Activated T-cell treated with anti-CD3 and anti-CD28 coated beads, Interleukin-2, amount 50 U/mL, for 4 hours (primary cell): Measurements from ENCODE around the gene C3orf52. TPM values are rescaled to one million over a fixed set of nuclear protein-coding genes. Genes with fewer than 3 reads are reported as not detected.

Experiments
- ATAC-seq, 2 donors: fragments of 200-7000 bp; cut with Tn5 transposase; one replicate each; pipeline ENCODE4 v1.10.0; 2021
- DNase-seq: peaks from one replicate; pipeline ENCODE4 v3.0.0-alpha.2; 2020
- H3K27me3 Mint-ChIP-seq: one replicate; pipeline ENCODE4 v1.8.0; 2021; ENCODE audit warnings: low read depth, mixed read lengths
- H3K36me3 Mint-ChIP-seq: one replicate; pipeline ENCODE4 v1.8.0; 2022; ENCODE audit warnings: mixed read lengths; ENCODE audit not compliant: insufficient read depth
- H3K4me1 Mint-ChIP-seq: one replicate; pipeline ENCODE4 v1.8.0; 2021; ENCODE audit warnings: low read depth, mixed read lengths
- H3K4me3 Mint-ChIP-seq: one replicate; pipeline ENCODE4 v1.8.0; 2021; ENCODE audit warnings: mild to moderate bottlenecking, moderate library complexity, mixed read lengths
- H3K9me3 Mint-ChIP-seq: one replicate; pipeline ENCODE4 v1.8.0; 2021; ENCODE audit warnings: mixed read lengths
- total RNA-seq, 3 donors: library from RNA; stranded (reverse); gene quantifications; one replicate each; pipeline ENCODE4 v1.2.1, GENCODE V29; 2021

The C3orf52 gene
- total RNA-seq, 3 donors from 2014 or later, result 1.5 to 2.2 (median 2.1) TPM

DNA sequence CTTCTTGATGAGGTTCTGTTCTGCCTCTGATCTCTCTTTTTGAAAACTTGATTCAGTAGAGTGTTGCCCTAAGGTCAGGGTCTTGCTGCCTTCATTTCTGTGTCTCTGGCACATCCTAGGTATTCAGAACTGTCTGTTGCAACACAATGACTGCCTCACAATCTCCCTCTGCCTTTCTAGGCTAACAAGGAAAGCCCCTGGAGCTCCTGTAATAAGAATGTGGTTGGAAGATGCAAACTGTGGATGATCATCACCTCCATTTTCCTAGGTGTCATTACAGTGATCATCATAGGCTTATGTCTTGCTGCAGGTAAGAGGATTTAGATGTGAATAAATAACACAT is 7.0 kb downstream of the C3orf52 start:
- ATAC-seq (no peak), DNase-seq (no peak)
- H3K9me3 Mint-ChIP-seq, result no peaks in the 10 kb centered on the region
- no peaks in the 10 kb centered on the region for H3K36me3 Mint-ChIP-seq
- peaks cover 22% of the 10 kb centered on the region for H3K4me1 Mint-ChIP-seq
- no peak overlapping the region for H3K4me3 Mint-ChIP-seq
- H3K27me3 Mint-ChIP-seq, result peaks cover 3% of the 10 kb centered on the region

DNA sequence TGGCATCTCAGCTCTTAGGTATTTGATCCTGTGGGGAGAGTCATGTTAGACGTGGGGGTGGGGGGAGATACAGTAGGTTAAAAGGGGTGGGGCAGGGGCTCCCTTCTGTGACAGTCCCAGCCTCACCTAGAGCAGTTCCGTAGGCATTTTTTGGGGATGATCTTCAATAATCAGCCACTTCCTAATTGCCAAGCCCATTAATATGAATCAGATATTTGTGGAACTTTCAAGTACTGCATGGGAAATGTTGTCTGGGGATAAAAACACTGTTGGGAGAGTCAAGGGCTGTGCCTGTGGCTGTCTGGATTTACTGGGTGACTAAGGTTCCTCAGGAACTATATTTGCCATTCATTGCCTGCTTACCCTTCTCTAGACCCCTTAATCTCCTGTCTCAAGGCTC is 9.5 kb downstream of the C3orf52 start:
- H3K4me1 Mint-ChIP-seq, result peaks cover 20% of the 10 kb centered on the region
- H3K36me3 Mint-ChIP-seq, result no peaks in the 10 kb centered on the region
- ATAC-seq, result no peak
- H3K4me3 Mint-ChIP-seq, result no peak overlapping the region
- H3K9me3 Mint-ChIP-seq, result peaks cover 3% of the 10 kb centered on the region
- H3K27me3 Mint-ChIP-seq, result no peaks in the 10 kb centered on the region
- no peak for DNase-seq

- no peaks in the 10 kb centered on the region for H3K27me3 Mint-ChIP-seq
- ATAC-seq (no peak), DNase-seq (no peak)
- H3K36me3 Mint-ChIP-seq, result no peaks in the 10 kb centered on the region
- no peak overlapping the region for H3K4me3 Mint-ChIP-seq
- H3K4me1 Mint-ChIP-seq, result peaks cover 20% of the 10 kb centered on the region
- peaks cover 3% of the 10 kb centered on the region for H3K9me3 Mint-ChIP-seq
These were observed 10.0 kb downstream of the C3orf52 start for GRCh38 chr3:112096176-112096575.

- peak; percentile 93 to 97 for ATAC-seq
- peaks cover 18% of the 10 kb centered on the region for H3K4me1 Mint-ChIP-seq
- H3K9me3 Mint-ChIP-seq, result peaks cover 3% of the 10 kb centered on the region
- H3K36me3 Mint-ChIP-seq, result no peaks in the 10 kb centered on the region
- no peak overlapping the region for H3K4me3 Mint-ChIP-seq
- DNase-seq, result no peak
- H3K27me3 Mint-ChIP-seq, result no peaks in the 10 kb centered on the region
These were observed 11.2 kb downstream of the C3orf52 start for GRCh38 chr3:112097378-112097777.

GRCh38 chr3:112101916-112102315 is 15.7 kb downstream of the C3orf52 start:
- DNase-seq, result no peak
- Mint-ChIP-seq H3K4me1 (peaks cover 7% of the 10 kb centered on the region), H3K27me3 (no peaks in the 10 kb centered on the region), H3K36me3 (peaks cover 2% of the 10 kb centered on the region), H3K9me3 (peaks cover 3% of the 10 kb centered on the region), H3K4me3 (no peak overlapping the region)
- no peak for ATAC-seq

DNA sequence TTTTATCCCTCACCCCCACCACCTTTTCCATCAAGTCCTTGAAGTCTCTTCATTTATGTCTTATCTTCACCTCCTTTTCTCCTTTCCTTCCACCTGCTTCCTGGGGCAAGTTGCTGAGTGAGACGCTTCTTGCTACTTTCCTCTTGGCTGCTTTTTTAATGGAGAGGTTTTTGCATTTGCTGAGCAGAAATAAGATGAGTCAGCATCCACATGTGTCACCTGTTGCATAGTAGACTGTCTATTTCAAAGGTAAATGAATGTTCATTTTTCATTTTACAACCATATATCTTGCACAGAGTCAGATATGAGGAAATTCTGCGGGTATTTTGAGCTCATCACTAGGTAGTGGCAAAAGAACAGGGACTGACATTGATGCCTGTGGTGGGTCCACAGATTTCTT is 18.6 kb downstream of the C3orf52 start:
- Mint-ChIP-seq H3K4me3 (no peak overlapping the region), H3K27me3 (no peaks in the 10 kb centered on the region), H3K4me1 (no peaks in the 10 kb centered on the region), H3K9me3 (no peaks in the 10 kb centered on the region), H3K36me3 (peaks cover 2% of the 10 kb centered on the region)
- DNase-seq (no peak), ATAC-seq (no peak)

DNA sequence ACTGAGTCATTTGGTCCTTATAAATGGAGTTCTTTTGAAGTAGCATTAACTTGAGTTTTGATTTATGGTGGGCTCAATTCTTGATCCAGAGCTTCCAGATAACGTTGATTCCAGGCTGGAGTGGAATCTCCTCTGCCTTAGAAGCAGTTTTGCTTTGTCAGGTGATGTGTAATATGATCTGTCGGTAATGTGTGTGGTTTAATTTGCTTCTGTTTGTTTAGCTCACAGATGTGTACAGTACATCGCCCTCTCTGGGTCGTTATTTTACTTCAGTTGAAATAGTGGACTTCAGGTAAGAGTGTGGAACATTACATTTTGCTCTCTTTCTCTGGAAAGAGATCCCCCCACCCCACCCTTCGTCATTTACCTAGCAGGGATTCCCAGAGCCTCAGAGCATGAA is 23.1 kb downstream of the C3orf52 start:
- no peak overlapping the region for H3K4me3 Mint-ChIP-seq
- DNase-seq, result no peak
- H3K4me1 Mint-ChIP-seq, result peaks cover 9% of the 10 kb centered on the region
- ATAC-seq, result no peak
- H3K9me3 Mint-ChIP-seq, result no peaks in the 10 kb centered on the region
- H3K36me3 Mint-ChIP-seq, result peaks cover 3% of the 10 kb centered on the region
- H3K27me3 Mint-ChIP-seq, result no peaks in the 10 kb centered on the region

DNA sequence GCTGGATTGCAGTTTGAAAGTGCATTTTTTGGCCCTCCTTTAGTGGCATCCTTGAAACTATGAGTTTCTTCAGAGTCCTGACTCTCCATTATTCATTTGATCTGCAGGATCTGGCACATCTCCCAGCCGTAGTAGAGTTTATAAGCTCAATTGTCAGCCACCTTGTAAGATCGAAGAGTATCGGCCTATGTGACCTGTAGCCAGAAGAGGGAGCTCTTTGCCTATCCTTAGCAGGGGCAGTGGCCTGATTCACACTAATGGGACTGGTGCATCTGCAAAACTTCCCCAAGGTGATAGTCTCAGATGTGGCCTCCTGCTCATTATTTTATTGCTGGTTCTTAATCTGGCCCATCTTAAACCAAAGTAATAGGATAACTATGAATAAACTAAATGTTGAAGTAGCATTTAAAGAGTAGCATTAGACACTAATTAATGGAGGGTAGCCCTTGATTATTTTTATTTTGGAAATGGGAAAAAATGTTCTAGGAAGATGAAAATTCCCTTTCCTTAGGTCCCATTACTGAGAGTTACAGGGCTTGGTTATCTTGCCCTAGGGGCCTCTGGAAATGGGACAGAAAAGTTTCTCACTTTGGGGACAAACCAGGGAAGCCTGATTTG is 25.7 kb downstream of the C3orf52 start:
- Mint-ChIP-seq H3K4me3 (no peak overlapping the region), H3K9me3 (no peaks in the 10 kb centered on the region), H3K36me3 (peaks cover 6% of the 10 kb centered on the region), H3K27me3 (no peaks in the 10 kb centered on the region), H3K4me1 (peaks cover 13% of the 10 kb centered on the region)
- ATAC-seq, result peak; percentile 85 to 94
- peak; percentile 51 for DNase-seq

DNA sequence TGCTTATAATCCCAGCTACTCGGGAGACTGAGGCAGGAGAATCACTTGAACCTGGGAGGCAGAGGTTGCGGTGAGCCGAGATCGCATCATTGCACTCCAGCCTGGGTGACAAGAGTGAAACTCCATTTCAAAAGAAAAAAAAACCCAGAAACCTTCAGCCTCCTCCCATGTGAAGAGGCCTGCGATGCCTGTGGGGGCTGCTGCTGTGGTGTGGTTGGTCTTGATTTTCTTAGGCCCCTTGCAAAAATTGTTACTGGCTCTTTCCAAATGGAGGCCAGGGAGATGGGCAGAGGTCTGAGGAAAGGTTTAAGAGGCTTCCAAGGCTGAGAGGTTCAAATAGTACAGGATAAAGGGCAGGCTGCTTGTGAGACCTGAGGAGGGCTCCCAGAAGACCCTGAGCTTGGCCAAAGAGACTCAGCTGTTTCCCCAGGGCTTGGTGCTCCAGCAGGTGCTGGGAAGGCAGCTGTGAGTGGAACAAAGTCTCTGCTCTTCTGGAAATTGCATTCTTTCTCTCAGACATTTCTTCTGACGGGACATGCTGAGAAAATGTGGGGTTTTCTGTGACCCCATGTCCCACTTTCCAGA is 28.5 kb downstream of the C3orf52 start:
- peaks cover 10% of the 10 kb centered on the region for H3K36me3 Mint-ChIP-seq
- ATAC-seq (no peak), DNase-seq (no peak)
- no peaks in the 10 kb centered on the region for H3K27me3 Mint-ChIP-seq
- peaks cover 32% of the 10 kb centered on the region for H3K4me1 Mint-ChIP-seq
- H3K4me3 Mint-ChIP-seq, result no peak overlapping the region
- no peaks in the 10 kb centered on the region for H3K9me3 Mint-ChIP-seq

DNA sequence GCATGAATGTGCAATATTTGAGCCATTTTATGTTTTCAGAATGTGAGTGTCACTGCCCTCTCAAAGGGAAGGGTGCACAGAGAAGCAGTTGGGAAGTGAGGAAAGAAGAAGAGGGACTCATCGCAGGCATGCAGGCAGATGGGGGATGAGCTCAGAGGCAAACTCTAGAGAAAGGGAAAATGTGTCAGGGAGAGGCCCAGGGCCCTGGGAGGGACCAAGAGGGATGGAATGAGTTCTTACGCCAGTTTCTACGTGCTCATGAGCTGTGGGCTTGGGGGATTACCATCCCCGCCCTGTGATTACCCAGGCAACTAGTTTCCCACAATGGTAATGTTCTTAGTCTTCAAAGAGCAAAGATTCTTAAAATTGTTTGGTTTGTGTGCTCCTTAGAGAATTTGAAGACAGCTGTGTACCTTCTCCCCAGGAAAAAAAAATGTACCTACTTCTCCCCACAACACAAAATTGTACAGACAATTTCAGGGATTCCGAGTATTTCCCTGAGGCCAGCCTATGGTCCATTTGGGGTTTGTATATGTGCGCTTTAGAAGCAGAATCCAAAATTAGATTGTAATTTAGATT is 29.1 kb downstream of the C3orf52 start:
- Mint-ChIP-seq H3K27me3 (no peaks in the 10 kb centered on the region), H3K4me1 (peaks cover 38% of the 10 kb centered on the region), H3K36me3 (peaks cover 10% of the 10 kb centered on the region), H3K9me3 (no peaks in the 10 kb centered on the region), H3K4me3 (no peak overlapping the region)
- ATAC-seq (no peak), DNase-seq (no peak)

GRCh38 chr3:112115806-112116383 is 29.7 kb downstream of the C3orf52 start:
- no peaks in the 10 kb centered on the region for H3K27me3 Mint-ChIP-seq
- no peaks in the 10 kb centered on the region for H3K9me3 Mint-ChIP-seq
- H3K4me1 Mint-ChIP-seq, result peaks cover 43% of the 10 kb centered on the region
- ATAC-seq (no peak), DNase-seq (no peak)
- H3K36me3 Mint-ChIP-seq, result peaks cover 10% of the 10 kb centered on the region
- H3K4me3 Mint-ChIP-seq, result no peak overlapping the region

- peaks cover 50% of the 10 kb centered on the region for H3K4me1 Mint-ChIP-seq
- H3K27me3 Mint-ChIP-seq, result no peaks in the 10 kb centered on the region
- H3K36me3 Mint-ChIP-seq, result peaks cover 10% of the 10 kb centered on the region
- no peak for ATAC-seq
- H3K4me3 Mint-ChIP-seq, result no peak overlapping the region
- H3K9me3 Mint-ChIP-seq, result no peaks in the 10 kb centered on the region
- DNase-seq, result no peak
These were observed 30.6 kb downstream of the C3orf52 start for GRCh38 chr3:112116748-112117186.

- Mint-ChIP-seq H3K9me3 (no peaks in the 10 kb centered on the region), H3K4me3 (no peak overlapping the region), H3K36me3 (peaks cover 10% of the 10 kb centered on the region), H3K27me3 (no peaks in the 10 kb centered on the region), H3K4me1 (peaks cover 52% of the 10 kb centered on the region)
- ATAC-seq (no peak), DNase-seq (no peak)
These were observed 31.2 kb downstream of the C3orf52 start for GRCh38 chr3:112117415-112117814.

- DNase-seq (no peak), ATAC-seq (no peak)
- H3K4me3 Mint-ChIP-seq, result no peak overlapping the region
- H3K27me3 Mint-ChIP-seq, result no peaks in the 10 kb centered on the region
- peaks cover 52% of the 10 kb centered on the region for H3K4me1 Mint-ChIP-seq
- H3K9me3 Mint-ChIP-seq, result no peaks in the 10 kb centered on the region
- H3K36me3 Mint-ChIP-seq, result peaks cover 16% of the 10 kb centered on the region
These were observed 31.8 kb downstream of the C3orf52 start for GRCh38 chr3:112117841-112118571.
